Muscle of back (tissue), 11 donors: ENCODE results near the gene DYDC2. TPM values are rescaled to one million over a fixed set of nuclear protein-coding genes. Genes with fewer than 3 reads are reported as not detected.
"Not testable (repeated sequence)": the region's sequence is repeated elsewhere in the genome, so short reads cannot be mapped to it uniquely, and the experiment has no call there.

Experiments
- DNase-seq, 3 donors: peaks; one replicate each; pipeline versions ENCODE4 v3.0.0 to v3.0.0-alpha.2; 2013
- polyA plus RNA-seq, 10 donors: library from polyadenylated mRNA; unstranded; fragments of 120-200 nt; gene quantifications; one replicate each; pipeline ENCODE4 v1.2.1, GENCODE V29; 2013; ENCODE audit not compliant: insufficient read length in 10 of 10

The DYDC2 gene
- polyA plus RNA-seq, 10 donors, result not detected

DNA sequence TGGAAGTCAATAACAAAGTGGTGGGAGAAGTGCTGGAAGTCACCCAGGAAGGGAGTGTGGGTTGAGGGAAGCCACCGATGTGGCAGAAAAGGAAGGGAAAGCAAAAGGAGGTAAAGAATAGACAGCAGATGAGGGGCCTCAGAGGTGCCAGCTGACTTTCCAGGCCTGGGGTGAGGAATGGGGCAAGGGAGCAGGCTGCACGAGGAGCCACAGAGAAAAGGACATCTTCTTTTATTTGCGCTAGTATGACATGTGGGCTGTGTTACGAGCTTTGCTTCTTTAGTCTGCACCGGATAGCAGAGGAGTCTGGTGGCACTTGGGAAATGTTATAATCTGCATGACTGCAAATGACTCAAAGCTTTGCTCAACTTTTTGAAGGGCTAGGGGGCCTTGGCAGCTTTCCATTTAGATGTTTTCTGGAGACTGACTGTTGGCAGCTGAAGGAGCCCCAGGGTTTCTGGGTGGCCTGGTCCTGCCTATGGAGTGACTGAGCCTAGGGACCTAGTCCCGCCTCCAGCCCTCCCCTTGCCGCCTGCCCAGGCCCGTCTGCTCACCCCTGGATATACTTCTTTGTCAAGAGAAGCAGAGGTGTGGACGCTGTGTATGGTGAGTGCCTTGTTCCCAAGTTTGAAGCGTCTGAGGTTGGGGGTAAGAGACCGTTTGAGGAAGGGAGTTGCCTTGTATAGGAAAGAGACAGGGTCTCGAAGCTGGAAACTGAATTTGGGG, 56.9 kb downstream of the DYDC2 start:
- DNase-seq, result peak in 2 of 3 donors; percentile 61 to 68

GRCh38 chr10:80414142-80414895, 57.7 kb downstream of the DYDC2 start:
- DNase-seq, result peak in 2 of 3 donors; percentile 14 to 36

- DNase-seq, result no peak
Measured at GRCh38 chr10:80415734-80416478, 59.3 kb downstream of the DYDC2 start.

- peak; percentile 79 to 92 (median 84) for DNase-seq
Measured at GRCh38 chr10:80416479-80417098, 60.0 kb downstream of the DYDC2 start.

GRCh38 chr10:80417256-80417655, 60.7 kb downstream of the DYDC2 start:
- not testable (repeated sequence) for DNase-seq

Other genes with a start within 250 kb of the DYDC2 start
- gene PLAC9, start 224.1 kb upstream of the DYDC2 start, polyA plus RNA-seq, result 100 to 1,000 TPM in 4 of 10 donors, 10 to 100 TPM in 6; 60.1 to 148 (median 87.4) TPM
- gene ANXA11, start 151.2 kb upstream of the DYDC2 start, polyA plus RNA-seq, result 100 to 1,000 TPM in 8 of 10 donors, 10 to 100 TPM in 2; 82.1 to 131 (median 107) TPM
- gene MAT1A, start 67.1 kb upstream of the DYDC2 start, polyA plus RNA-seq, result under 1 TPM in 5 of 10 donors, not detected in 5; 0.04 to 0.15 (median 0.11) TPM
- under 1 TPM in 1 of 10 donors, not detected in 9; 0.20 TPM for gene DYDC1, start within 50 bp of the DYDC2 start, polyA plus RNA-seq
- 10 to 100 TPM; 67.2 to 99.0 (median 84.8) TPM for gene PRXL2A, start 51.8 kb downstream of the DYDC2 start, polyA plus RNA-seq
- gene TSPAN14, start 97.5 kb downstream of the DYDC2 start, polyA plus RNA-seq, result 10 to 100 TPM; 35.8 to 53.1 (median 46.3) TPM
- gene SH2D4B, start 181.1 kb downstream of the DYDC2 start, polyA plus RNA-seq, result under 1 TPM in 8 of 10 donors, not detected in 2; 0.07 to 0.16 (median 0.10) TPM